WTC11 (cell line): ENCODE results near the gene NTN3.

ENCODE experiments used
- CREB1 ChIP-seq: sonication (generic); formaldehyde crosslinking; IDR thresholded peaks from 2 replicates; pipeline ENCODE4 v1.8.0; 2023; ENCODE audit warnings: mild to moderate bottlenecking, missing genetic modification reagents
- CTCF ChIP-seq: fragments of 200-600 bp; IDR thresholded peaks from 2 replicates; pipeline ENCODE4 v1.8.0; 2022; ENCODE audit warnings: antibody characterized with exemption
- E2F1 ChIP-seq: sonication (generic); formaldehyde crosslinking; IDR thresholded peaks from 2 replicates; pipeline ENCODE4 v1.8.0; 2022; ENCODE audit warnings: mild to moderate bottlenecking, missing genetic modification reagents
- ERG ChIP-seq: fragments of 250-450 bp; sonication (Bioruptor Pico); IDR thresholded peaks from 2 replicates; pipeline ENCODE4 v1.8.0; 2021; ENCODE audit warnings: mild to moderate bottlenecking
- FOXP4 ChIP-seq: sonication (generic); formaldehyde crosslinking; IDR thresholded peaks from 2 replicates; pipeline ENCODE4 v1.8.0; 2022; ENCODE audit warnings: mild to moderate bottlenecking, missing genetic modification reagents
- MAX ChIP-seq: sonication (generic); formaldehyde crosslinking; IDR thresholded peaks from 2 replicates; pipeline ENCODE4 v1.8.0; 2022; ENCODE audit warnings: mild to moderate bottlenecking, missing genetic modification reagents
- NR1H2 ChIP-seq: sonication (generic); formaldehyde crosslinking; IDR thresholded peaks from 2 replicates; pipeline ENCODE4 v1.9.0; 2021; ENCODE audit warnings: mild to moderate bottlenecking, moderate library complexity, missing genetic modification reagents
- ZBTB21 ChIP-seq: sonication (generic); formaldehyde crosslinking; IDR thresholded peaks from 2 replicates; pipeline ENCODE4 v1.8.1; 2023; ENCODE audit warnings: mild to moderate bottlenecking, missing genetic modification reagents, borderline replicate concordance
- ZSCAN18 ChIP-seq: fragments of 250-450 bp; sonication (Bioruptor Pico); IDR thresholded peaks from 2 replicates; pipeline ENCODE4 v2.1.2; 2022; ENCODE audit warnings: mild to moderate bottlenecking, moderate library complexity

GRCh38 chr16:2508722-2509400 is 37.8 kb downstream of the NTN3 start:
- no peak for TF ChIP-seq CTCF
- no peak for TF ChIP-seq NR1H2
- TF ChIP-seq ERG (CRISPR knock-in tag), result no peak
- TF ChIP-seq MAX (CRISPR knock-in tag), result no peak
- TF ChIP-seq CREB1 (CRISPR knock-in tag), result no peak
- TF ChIP-seq ZBTB21 (CRISPR knock-in tag), result no peak
- TF ChIP-seq E2F1 (CRISPR knock-in tag), result no peak
- no peak for TF ChIP-seq FOXP4 (CRISPR knock-in tag)
- TF ChIP-seq ZSCAN18 (CRISPR knock-in tag), result no peak
